LNCAP (cell line): Measurements from ENCODE around the gene PPM1L.

Source experiments
- TF ChIP-seq, protein P1 (sequence below): fragments of 450-650 bp; IDR thresholded peaks from 2 replicates; pipeline ENCODE4 v1.5.1; 2017; ENCODE audit warnings: mild to moderate bottlenecking

The PPM1L gene

GRCh38 chr3:161103776-161104385, 347.9 kb downstream of the PPM1L start:
- TF ChIP-seq, protein P1, sequence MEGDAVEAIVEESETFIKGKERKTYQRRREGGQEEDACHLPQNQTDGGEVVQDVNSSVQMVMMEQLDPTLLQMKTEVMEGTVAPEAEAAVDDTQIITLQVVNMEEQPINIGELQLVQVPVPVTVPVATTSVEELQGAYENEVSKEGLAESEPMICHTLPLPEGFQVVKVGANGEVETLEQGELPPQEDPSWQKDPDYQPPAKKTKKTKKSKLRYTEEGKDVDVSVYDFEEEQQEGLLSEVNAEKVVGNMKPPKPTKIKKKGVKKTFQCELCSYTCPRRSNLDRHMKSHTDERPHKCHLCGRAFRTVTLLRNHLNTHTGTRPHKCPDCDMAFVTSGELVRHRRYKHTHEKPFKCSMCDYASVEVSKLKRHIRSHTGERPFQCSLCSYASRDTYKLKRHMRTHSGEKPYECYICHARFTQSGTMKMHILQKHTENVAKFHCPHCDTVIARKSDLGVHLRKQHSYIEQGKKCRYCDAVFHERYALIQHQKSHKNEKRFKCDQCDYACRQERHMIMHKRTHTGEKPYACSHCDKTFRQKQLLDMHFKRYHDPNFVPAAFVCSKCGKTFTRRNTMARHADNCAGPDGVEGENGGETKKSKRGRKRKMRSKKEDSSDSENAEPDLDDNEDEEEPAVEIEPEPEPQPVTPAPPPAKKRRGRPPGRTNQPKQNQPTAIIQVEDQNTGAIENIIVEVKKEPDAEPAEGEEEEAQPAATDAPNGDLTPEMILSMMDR, result no peak

DNA sequence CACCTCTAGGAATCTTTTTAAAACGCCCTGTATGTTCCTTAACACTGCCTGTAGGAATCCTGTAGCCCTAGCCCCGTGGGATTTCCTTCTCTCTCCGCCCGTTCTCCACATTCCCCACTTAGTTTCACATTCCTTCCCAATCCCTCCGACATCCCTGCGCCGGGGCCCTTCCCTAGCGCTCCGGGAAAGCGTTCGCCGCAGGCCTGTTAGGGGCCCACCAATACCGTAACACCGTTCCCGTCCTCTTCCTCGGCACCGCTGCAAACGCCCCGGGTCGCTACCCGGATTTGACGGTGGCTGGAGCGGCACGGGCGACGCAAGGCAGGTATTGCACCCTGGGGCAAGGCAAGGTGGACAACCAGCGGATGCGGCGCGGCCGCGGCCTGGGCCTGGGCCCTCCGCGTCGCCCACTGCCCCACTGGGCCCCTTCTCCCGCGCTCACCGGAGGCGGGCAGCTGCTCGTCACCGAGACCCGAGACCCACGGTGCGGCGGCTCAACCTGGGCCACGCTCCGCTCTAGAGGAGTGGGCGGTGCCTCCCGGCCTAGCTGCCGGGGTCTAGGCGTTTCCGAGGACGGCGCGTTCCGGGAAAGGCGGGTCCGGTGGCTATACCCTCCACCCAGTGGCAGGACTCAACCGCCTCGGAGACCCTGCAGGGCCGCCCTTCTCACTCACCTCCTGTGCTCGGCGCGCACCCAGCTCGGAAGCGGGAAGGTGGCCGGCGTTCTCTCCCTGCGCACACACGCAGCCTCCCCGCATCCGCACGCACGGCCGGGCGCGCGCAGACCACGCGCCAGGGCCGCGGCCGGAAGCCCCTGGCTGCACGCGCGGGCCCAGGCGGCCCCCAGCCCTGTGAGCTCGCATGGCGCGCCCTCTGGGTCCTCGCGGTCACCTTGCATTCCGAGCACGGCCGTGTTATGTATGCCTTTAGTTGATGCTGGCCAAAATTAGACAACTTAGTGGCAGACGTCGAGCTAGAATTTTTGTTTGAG, 348.8 kb downstream of the PPM1L start, which contains the start of gene B3GALNT1:
Gene B3GALNT1, minus strand, starts transcription at position 789 of the 991 bp plus-strand sequence. CDS start 18,595 bp downstream, outside the sequence.
- TF ChIP-seq, protein P1, result no peak

DNA sequence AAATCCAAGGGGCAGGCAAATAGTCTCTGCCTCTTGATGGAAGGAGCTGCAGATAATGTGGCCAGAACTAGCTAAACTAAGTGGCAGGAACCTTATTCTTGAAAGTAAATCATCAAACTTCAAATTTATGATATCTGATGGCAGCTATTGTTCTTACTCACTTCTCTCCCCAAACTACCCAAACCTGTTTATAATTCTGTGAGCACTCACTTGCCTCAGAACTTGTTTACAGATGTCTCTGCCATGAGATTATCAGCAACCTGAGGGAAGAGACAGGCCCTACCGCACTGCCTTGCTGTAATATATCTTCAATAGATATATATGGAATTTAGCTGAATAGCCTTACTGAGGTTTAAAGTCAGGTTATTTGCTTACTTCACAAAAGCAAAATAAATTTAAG, 351.3 kb downstream of the PPM1L start:
- TF ChIP-seq, protein P1, result no peak

- TF ChIP-seq, protein P1, result no peak
These were observed 352.8 kb downstream of the PPM1L start for GRCh38 chr3:161108840-161109239.

- TF ChIP-seq, protein P1, result no peak
These were observed 361.6 kb downstream of the PPM1L start for GRCh38 chr3:161117646-161118045.

DNA sequence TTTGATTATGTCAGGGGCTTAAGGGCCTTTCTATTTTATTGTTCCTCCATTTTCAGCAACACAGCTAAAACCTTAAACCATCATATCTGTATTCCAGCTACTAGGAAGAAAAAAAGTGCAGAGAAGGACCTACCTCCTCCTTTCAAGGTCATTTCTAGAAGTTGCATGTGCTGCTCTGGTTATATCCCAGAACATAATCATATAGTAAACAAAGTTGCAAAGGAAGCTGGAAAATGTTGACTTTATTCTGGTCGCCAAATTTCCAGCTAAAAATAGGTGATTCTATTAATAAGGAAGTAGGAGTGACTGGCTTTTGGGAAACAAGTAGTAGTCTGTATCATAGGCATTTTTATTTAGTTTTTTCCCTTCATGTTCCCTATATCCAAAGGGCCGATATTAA, 370.5 kb downstream of the PPM1L start:
- TF ChIP-seq, protein P1, result no peak
